ENCODE results near the gene RABGAP1L. TPM values are rescaled to one million over a fixed set of nuclear protein-coding genes. Genes with fewer than 3 reads are reported as not detected.
"Not testable (repeated sequence)": the region's sequence is repeated elsewhere in the genome, so short reads cannot be mapped to it uniquely, and the experiment has no call there.

The RABGAP1L gene
- total RNA-seq, 1 donor from 2014 or later: 28.0 TPM

DNA sequence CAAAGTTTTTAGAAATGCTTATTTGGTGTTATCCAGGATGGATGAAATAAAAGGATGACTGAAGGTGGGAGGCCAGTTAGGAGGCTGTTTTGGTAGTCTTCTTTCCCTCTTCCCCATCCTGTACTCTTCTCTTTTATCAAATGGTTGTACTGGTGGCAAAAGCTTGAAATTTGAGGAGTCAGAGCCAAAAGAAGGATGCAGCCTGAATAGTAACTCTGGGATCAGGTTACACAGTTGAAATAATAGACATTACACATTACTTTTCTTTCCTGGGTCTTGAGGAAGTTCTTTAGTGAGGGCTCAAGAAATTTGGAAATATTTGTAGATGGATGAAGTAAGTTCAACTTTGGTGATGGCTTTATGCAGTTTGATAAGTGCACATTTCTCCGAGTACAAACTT lies 397.1 kb downstream of the RABGAP1L start:
- no peak for DNase-seq (ENCODE audit: low read depth, low spot score)

DNA sequence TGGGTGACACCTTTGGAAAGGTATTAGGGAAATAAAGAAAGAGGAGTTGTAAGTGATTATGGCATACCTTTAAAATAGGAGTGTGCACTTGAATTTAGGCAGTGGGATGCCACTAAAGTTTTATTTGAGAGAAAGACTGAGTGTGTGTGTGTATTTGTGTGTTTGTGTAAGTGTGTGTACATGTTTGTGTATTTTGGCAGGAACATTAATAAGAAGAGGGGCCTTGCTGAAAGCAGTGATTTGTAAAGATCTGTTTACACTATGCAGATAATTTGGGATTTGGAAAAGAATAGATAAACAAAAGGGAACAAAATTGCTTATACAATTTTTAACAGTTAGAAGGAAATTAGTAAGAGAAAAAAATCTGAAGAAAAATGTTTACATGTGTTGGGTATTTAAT lies 409.2 kb downstream of the RABGAP1L start:
- no peak for DNase-seq (ENCODE audit: low read depth, low spot score)

DNA sequence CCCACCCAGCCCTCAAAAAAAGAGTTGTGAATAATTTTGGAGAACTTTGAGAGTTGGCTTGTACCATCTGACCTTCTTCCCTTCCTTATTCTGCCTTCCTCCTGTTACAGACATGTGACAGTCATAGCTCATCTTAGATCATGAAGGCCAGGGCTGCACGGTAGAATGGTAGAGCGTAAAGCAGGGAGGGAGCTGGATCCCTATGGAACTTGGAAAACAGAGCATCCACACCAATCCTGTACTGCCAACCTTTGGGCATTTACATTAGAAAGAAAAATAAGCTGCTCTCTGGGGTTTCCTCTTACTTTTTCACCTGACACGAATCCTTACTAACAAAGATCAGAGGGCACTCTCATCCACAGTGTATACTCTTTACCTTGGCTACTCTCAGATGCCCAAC lies 409.9 kb downstream of the RABGAP1L start:
- no peak for DNase-seq (ENCODE audit: low read depth, low spot score)

GRCh38 chr1:174572771-174573170 lies 413.5 kb downstream of the RABGAP1L start:
- DNase-seq (ENCODE audit: low read depth, low spot score): no peak

DNA sequence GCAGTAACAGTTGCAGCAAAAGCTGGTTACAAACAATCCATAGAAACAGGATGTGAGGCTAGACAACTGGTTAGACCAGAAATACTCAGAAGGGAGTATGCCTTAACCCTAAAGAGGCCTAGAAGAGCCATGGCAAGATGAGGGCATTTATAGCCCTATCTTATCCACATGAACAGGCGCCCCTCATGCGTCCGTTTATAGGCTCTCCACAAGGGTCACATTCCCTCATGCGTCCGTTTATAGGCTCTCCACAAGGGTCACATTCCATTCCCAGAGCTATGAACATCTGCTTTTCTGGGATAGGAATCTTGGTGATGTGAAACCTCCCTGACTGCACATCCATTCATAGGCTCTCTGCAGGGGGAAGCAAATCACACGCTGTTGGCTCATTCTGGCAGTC lies 416.8 kb downstream of the RABGAP1L start:
- DNase-seq (ENCODE audit: low read depth, low spot score): not testable (repeated sequence)

- no peak for DNase-seq (ENCODE audit: low read depth, low spot score)
Measured at GRCh38 chr1:174577681-174578080, 418.4 kb downstream of the RABGAP1L start.

DNA sequence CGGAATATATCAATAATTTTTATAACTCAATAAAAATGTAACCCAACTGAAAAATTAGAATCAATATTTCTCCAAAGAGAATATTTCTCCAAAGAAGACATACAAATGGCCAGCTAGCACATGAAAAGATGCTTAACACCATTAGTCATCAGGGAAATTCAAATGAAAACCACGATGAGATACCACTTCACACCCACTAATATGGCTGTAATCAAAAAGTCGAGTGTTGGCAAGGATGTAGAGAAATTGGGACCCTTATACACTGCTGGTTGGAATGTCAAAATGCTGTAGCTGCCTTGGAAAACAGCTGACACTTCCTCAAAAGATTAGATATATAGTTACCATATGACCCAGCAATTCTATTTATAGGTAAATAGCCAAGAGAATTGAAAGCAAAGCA lies 421.5 kb downstream of the RABGAP1L start:
- DNase-seq (ENCODE audit: low read depth, low spot score): no peak

DNA sequence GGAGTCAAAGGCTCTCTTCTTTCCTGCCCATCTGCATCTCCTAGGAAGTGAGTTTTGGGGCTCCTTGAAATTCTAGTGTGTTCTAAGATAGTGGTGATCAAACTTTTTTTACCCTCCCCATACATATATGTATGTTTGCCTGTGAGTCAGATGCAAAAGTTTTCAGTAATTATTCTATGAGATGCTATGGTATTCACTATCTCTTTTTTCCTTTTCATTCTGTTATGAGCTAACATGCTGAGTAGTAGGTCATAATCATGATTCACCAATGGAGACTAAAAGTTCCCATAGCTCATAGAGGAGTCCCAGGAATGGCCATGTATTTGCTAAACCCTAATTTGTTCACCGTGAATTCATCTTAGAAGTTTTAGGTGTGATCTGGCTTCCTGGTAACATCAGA lies 424.0 kb downstream of the RABGAP1L start:
- no peak for DNase-seq (ENCODE audit: low read depth, low spot score)

DNA sequence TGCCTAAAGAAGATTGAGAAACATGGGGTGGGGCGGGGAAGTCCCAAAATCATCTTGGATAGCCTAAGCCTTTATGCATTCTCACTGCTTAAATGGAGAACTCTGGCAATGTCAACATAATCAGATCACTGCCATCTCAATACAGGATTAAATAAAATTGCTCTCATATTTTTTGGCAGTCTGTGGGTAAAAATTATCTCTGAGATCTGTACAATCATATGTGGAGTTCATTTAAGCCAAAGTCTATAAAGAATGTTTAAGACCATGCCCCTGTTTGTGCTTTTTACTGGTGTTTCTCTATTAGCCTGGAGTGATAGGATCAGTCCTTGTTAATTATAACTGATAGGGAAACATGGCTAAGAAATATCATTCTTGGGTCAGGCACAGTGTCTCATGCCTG lies 424.8 kb downstream of the RABGAP1L start:
- DNase-seq (ENCODE audit: low read depth, low spot score): no peak

DNA sequence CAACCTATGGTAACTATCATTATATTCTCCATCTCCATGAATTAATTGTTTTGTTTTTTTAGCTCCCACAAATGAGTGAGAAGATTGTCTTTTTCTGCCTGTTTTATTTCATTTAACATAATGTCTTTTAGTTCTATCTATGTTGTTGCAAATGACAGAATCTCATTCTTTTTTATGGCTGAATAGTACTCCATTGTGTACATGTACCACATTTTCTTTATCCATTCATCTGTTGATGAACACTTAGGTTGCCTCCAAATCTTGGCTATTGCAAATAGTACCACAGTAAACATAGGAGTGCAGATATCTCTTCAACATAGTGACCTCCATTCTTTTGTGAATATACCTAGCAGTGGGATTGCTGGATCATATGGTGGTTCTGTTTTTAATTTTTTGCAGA lies 429.3 kb downstream of the RABGAP1L start:
- not testable (repeated sequence) for DNase-seq (ENCODE audit: low read depth, low spot score)

GRCh38 chr1:174605198-174605597 lies 445.9 kb downstream of the RABGAP1L start:
- DNase-seq (ENCODE audit: low read depth, low spot score): no peak

DNA sequence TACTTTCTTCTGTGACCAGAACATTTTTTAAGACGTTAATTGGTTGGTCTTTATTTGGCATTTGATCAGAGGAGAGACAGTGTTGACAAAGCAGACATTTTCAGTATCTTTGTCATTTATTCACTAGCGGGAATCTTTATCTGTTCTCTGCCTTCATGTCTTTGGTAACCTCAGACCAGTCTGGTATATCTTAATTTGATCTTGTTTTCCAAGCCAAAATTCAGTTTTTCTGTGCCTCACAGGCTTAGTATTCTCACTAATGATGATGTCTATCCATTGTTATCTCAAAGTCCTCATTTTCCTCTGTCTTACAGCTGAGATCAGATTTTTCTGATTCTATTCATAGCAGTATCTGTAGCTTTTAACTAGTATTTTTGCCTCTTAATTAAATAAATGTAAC lies 447.2 kb downstream of the RABGAP1L start:
- DNase-seq (ENCODE audit: low read depth, low spot score): no peak

GRCh38 chr1:174617905-174618304 lies 458.6 kb downstream of the RABGAP1L start:
- DNase-seq (ENCODE audit: low read depth, low spot score): not testable (repeated sequence)

DNA sequence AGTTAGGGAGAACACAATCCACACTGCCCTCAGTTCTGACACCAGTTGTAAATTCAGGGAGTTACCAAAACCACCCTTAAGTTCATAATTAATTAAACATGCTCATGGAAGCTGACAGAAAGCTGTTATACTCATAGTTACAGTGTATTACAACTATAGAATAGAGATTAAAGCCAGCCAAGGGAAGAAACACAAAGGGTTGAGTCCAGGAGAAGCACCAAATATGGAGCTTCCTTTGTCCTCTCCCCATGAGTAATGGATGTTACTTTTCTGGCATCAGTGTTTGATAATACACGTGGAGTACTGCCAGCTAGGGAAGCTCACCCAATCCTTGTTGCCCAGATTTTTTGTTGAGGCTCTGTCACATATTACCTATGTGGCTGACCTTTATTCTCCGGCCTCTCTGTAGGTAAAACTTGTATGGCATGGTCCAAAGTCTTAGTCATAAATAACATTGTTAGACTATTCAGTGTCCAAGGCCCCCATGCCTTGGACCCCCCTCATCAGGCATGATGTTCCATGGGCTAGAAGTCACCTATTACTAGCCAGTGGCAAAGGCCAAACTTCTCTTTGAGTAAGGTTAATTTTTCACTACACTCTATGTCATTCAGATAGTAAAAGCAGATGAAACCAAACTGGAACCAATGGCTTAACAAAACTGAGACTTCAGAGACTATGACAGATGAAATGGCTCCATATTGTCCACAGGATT lies 464.2 kb downstream of the RABGAP1L start:
- DNase-seq (ENCODE audit: low read depth, low spot score): no peak

DNA sequence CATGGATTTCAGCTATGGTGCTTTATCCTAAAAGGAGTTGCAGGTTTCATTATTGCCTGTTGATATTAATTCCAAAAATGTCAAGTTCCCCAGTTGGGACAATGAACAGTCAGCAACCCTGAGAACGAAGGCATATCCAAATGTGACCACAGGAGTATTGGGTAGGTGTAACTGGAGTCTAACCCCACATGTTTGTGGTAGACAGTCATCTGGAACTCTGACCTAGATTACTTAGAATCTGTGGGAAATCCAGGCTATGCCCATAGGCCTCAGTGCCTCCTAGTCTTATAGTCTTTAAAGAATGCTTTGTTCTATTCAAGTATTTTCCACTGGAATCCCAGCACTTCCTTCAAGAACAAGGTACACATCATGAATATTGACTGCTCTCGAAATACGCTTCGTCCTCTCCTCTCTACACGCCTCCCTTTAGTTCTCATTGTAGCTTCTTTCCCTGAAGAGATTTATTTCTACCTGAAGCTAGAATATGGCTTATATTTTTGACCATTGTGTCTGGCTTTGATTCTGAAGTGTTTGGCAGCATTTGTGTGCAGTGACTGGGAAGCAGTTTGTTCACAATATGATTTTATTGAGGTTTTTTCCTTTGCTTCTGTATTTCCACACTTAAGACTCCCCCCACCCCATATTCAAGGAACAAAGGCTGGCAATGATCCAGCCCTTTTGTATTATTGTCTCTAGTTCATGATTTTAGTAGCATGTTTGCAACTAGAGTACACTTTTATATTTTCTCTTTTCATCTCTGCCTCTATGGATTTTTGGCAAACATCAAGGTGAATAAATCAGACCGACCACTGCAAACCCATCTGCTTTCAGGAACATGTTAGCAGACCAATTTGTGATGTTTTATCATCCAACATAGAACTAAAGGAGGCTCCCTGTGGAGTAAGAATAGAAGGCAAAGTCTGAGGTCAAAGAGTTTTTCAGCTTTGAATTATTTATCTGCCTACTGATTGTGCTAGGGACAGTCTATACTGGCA lies 467.0 kb downstream of the RABGAP1L start:
- DNase-seq (ENCODE audit: low read depth, low spot score): no peak

DNA sequence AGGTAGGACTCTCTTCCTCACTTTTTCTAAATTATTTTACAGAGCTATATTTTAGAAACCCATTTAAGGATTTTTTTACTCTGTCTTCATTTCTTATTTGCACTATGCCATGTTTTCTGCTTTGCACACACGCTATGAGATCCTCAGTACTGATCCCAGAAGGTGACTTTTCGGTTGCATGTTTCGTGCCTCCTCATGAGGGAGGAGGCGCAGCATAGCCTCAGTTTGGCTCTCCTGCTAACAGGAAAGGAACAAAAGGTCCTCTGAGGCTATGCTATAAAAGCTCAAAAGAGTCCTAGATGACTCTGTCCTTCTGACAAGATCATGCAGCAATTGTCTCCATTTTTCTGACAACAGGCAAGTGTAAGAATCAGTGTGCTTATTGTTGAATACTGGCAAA lies 478.2 kb downstream of the RABGAP1L start:
- no peak for DNase-seq (ENCODE audit: low read depth, low spot score)

DNA sequence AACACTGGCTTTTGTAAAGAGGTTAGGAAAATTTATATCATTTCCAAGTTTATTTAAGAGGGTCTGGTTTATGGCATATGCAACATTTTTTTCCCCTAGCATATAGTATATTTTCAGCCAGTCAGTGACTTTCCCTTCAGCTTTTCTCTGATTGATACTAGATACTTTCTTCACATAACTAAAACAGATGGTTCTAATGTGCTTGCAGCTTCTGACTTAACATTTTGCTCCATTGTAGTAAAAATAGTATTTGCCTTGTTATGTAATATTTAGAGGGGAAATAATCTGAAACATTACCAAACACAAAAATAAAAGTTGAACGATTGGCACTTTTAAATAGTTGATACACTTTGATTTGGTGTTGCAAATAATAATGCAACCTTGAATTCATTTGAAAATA lies 480.1 kb downstream of the RABGAP1L start:
- DNase-seq (ENCODE audit: low read depth, low spot score): no peak

- DNase-seq (ENCODE audit: low read depth, low spot score): no peak
Measured at GRCh38 chr1:174640783-174641182, 481.5 kb downstream of the RABGAP1L start.

GRCh38 chr1:174642393-174642792 lies 483.1 kb downstream of the RABGAP1L start:
- no peak for DNase-seq (ENCODE audit: low read depth, low spot score)

- DNase-seq (ENCODE audit: low read depth, low spot score): no peak
Measured at GRCh38 chr1:174643206-174643605, 483.9 kb downstream of the RABGAP1L start.

- DNase-seq (ENCODE audit: low read depth, low spot score): not testable (repeated sequence)
Measured at GRCh38 chr1:174649572-174649971, 490.3 kb downstream of the RABGAP1L start.

DNA sequence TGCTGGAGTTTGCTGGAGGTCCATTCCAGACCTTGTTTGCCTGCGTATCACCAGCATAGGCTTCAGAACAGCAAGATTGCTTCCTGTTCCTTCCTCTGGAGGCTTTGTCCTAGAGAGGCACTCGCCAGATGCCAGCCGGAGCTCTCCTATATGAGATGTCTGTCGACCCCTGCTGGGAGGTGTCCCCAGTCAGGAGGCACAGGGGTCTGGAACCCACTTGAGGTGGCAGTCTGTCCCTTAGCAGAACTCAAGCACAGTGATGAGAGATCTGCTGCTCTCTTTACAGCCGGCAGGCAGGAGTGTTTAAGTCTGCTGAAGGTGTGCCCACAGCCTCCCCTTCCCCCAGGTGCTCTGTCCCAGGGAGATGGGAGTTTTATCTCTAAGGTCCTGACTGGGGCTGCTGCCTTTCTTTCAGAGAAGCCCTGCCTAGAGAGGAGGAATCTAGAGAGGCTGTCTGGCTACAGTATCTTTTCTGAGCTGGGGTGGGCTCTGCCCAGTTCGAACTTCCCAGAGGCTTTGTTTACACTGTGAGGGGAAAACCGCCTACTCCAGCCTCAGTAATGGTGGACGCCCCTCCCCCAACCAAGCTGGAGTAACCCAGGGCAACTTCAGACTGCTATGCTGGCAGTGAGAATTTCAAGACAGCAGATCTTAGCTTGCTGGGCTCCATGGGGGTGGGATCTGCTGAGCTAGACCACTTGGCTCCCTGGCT lies 493.4 kb downstream of the RABGAP1L start:
- DNase-seq (ENCODE audit: low read depth, low spot score): no peak
